GF-D8 (cell line): ENCODE measurements around the gene NPM3.
"Not testable (repeated sequence)": the region's sequence is repeated elsewhere in the genome, so short reads cannot be mapped to it uniquely, and the experiment has no call there.

Experiments
- DNase-seq: peaks from one replicate; lab custom pipeline; 2025; lab: John Stamatoyannopoulos, UW

The NPM3 gene

GRCh38 chr10:101803511-101803910 is 20.3 kb upstream of the NPM3 start:
- no peak for DNase-seq

- DNase-seq: no peak
Observed at GRCh38 chr10:101797403-101798059, 14.3 kb upstream of the NPM3 start.

GRCh38 chr10:101793526-101793925 is 10.3 kb upstream of the NPM3 start:
- no peak for DNase-seq

GRCh38 chr10:101789686-101790085 is 6.4 kb upstream of the NPM3 start:
- DNase-seq: no peak

GRCh38 chr10:101789231-101789630 is 6.0 kb upstream of the NPM3 start:
- not testable (repeated sequence) for DNase-seq

- DNase-seq: no peak
Observed at GRCh38 chr10:101785801-101786200, 2.6 kb upstream of the NPM3 start.

- no peak for DNase-seq
Observed at GRCh38 chr10:101784558-101784957, 1.3 kb upstream of the NPM3 start.

- DNase-seq: no peak
Observed at GRCh38 chr10:101783736-101784118, 481 bp upstream of the NPM3 start.

GRCh38 chr10:101781984-101782810 is 1.0 kb downstream of the NPM3 start:
- no peak for DNase-seq

GRCh38 chr10:101781655-101781983 is 1.6 kb downstream of the NPM3 start:
- no peak for DNase-seq

GRCh38 chr10:101780818-101781654 is 2.2 kb downstream of the NPM3 start:
- no peak for DNase-seq

GRCh38 chr10:101780187-101780817 is 2.9 kb downstream of the NPM3 start:
- no peak for DNase-seq

GRCh38 chr10:101779544-101780186 is 3.6 kb downstream of the NPM3 start:
- DNase-seq: no peak

GRCh38 chr10:101778781-101779543 is 4.3 kb downstream of the NPM3 start:
- no peak for DNase-seq

- no peak for DNase-seq
Observed at GRCh38 chr10:101778151-101778780, 5.0 kb downstream of the NPM3 start.

GRCh38 chr10:101777619-101778145 is 5.6 kb downstream of the NPM3 start:
- no peak for DNase-seq

- DNase-seq: no peak
Observed at GRCh38 chr10:101776161-101776817, 7.0 kb downstream of the NPM3 start.

GRCh38 chr10:101775273-101776160 is 7.7 kb downstream of the NPM3 start, which contains the start of gene FGF8:
FGF8 (minus strand) TSS chr10:101776114; CDS start chr10:101775900, 214 bp downstream.
- no peak for DNase-seq
